ENCODE data around the gene PGAP1.

Gene PGAP1

GRCh38 chr2:196783431-196784094, 142.9 kb downstream of the PGAP1 start:
- DNase-seq: no peak

All from NCI-H526 (cell line).